HG03175 (cell line): ENCODE measurements around the gene DIPK1B.
A peak's percentile ranks its signal among the peaks of the same experiment; 100 is the strongest.

ENCODE experiments used
- ATAC-seq: cut with Tn5 transposase; IDR thresholded peaks from one replicate; pipeline ENCODE4 v1.9.1; 2021; ENCODE audit warnings: mild to moderate bottlenecking, moderate library complexity; ENCODE audit not compliant: unreplicated experiment

DIPK1B gene

DNA sequence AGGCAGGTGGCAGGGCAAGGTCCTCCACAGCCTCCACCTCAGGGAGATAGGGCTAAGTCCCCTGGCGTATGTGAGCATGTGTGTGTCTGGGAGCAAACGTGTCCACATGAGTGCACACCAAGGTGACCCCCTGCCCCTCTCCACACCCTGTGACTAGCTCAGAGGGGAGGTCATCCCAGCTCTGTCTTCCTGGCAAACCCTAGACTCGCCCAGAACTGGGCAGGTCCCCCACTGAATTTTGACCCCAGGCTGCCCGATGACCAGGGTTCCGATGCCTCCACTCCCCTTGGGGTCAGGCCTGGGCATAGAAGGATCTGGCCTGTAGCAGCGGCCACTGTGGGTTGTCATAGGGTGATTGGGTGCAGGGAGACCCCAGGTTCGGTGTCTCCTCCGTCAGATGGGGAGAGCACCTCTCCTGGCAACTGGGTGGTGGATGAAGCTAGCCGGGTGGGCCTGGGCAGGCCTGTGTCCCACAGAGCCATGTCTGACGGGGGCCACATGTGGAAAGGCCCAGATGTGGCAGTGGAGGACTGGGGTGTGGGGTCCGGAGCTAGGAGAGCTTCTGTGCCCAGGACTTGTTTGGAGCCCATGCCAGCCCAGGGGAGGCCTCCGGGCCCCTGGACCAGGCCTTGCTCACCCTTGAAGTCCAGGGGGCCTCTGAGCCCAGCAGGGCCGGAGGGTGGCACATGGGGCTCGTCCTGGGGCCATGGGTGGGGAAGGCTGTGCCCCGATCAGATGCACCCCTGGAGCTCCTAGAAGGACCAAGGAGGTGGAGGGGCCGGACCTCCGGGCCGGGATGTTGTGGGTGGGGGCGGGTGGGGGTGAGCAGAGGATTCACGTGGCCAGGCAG, 6.2 kb downstream of the DIPK1B start:
- ATAC-seq: no peak

GRCh38 chr9:136719195-136719880, 7.0 kb downstream of the DIPK1B start:
- ATAC-seq: no peak

GRCh38 chr9:136720251-136720897, 8.0 kb downstream of the DIPK1B start:
- no peak for ATAC-seq

- ATAC-seq: no peak
Measured at GRCh38 chr9:136720898-136721338, 8.5 kb downstream of the DIPK1B start.

- no peak for ATAC-seq
Measured at GRCh38 chr9:136721339-136722092, 9.1 kb downstream of the DIPK1B start.

DNA sequence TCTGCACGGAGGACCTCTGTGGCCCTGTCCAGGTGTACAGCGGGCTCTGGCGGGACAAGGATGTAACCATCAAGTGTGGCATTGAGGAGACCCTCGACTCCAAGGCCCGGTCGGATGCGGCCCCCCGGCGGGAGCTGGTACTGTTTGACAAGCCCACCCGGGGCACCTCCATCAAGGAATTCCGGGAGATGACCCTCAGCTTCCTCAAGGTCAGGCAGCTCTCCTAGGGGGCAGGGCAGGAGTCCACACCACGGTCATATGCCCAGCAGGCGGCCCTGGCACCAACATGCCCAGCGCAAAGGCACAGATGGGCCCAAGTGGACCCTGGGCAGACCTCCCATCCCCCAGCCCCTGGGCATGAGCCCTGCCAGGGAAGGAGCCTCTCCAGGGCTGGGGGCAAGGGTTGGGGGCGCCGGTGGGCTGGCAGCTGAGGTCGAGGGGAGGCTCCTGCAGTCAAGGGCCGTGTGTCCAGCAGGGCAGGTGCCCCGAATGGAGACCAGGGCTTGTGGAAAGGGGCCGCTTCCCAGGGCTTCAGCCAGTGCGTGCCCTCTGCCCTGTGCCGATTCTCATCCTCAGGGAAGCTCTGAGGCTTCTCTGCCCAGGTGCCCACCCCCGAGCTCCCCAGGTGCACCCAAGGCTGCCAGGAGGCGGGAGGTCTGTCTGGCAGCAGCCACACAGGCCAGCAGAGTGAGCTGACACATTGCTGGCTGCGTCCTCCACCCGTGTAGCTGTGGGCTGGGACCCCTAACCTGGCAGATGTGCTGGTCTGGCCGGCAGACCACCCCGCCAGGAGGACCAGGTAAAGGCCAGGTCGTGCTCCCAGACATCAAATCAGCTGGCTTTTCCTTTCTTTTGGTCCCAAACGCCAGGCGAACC, 10.0 kb downstream of the DIPK1B start:
- ATAC-seq: no peak

- no peak for ATAC-seq
Measured at GRCh38 chr9:136722969-136723356, 10.6 kb downstream of the DIPK1B start.

DNA sequence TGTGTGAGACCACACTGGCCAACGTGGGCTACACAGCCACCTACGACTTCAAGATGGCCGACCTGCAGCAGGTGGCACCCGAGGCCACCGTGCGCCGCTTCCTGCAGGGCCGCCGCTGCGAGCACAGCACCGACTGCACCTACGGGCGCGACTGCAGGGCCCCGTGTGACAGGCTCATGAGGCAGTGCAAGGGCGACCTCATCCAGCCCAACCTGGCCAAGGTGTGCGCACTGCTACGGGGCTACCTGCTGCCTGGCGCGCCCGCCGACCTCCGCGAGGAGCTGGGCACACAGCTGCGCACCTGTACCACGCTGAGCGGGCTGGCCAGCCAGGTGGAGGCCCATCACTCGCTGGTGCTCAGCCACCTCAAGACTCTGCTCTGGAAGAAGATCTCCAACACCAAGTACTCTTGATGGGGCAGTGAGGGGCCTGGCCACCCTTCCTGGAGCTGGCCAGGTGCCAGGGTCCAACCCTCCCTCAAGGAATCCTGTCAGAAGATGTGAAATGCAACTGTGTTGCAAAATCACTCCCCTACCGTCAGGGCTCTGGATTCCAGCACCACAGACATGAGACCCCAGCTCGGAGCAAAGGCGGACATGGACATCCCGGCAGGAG, 11.1 kb downstream of the DIPK1B start:
- ATAC-seq: no peak

DNA sequence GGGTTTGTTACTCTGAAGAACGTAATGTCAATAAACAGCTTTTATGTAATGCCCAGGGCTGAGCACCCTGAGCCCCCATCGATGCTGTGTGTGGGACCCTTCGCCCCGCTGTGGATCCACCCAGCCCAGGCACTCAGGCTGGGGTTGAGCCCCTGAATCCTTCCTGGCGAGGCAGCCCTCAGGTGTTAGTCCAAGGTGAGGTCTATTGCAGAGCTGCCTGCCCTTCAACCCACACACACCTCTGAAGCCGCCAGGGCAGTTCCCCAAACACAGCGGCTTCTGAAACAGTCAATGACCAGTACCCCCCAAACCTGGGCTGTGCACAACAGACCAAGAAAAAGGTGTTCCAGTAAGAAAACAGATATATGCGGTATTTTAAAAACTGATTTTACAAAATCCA, 11.6 kb downstream of the DIPK1B start:
- ATAC-seq: no peak

GRCh38 chr9:136724772-136725171, 12.4 kb downstream of the DIPK1B start:
- ATAC-seq: no peak

GRCh38 chr9:136725612-136726011, 13.2 kb downstream of the DIPK1B start:
- no peak for ATAC-seq

GRCh38 chr9:136726118-136726517, 13.7 kb downstream of the DIPK1B start:
- no peak for ATAC-seq

DNA sequence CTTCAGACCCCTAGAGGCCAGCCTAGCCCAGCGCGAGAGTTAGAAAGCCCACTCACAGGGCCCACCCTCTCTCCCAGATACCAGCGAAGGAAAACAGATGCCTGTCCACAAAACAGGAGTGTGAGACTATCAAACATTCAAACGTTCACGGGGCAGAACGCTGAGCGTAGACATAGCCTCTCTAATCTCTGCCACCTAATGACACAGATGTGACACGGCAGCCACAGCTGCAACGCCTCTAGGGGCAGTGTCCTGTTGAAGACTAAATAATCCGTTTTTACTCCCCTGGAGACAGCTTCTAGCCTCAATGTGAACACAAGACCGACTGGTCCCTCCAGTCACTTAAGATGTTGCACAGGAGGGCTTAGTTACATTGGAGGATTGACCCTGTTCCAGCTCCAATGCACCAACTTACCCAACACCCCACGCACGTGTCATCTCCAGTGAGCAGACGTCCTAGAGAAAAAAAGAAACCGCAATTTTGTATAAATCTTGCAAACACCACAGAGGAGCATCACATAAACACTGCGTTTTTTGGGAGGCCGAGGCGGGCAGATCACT, 14.3 kb downstream of the DIPK1B start:
- no peak for ATAC-seq

DNA sequence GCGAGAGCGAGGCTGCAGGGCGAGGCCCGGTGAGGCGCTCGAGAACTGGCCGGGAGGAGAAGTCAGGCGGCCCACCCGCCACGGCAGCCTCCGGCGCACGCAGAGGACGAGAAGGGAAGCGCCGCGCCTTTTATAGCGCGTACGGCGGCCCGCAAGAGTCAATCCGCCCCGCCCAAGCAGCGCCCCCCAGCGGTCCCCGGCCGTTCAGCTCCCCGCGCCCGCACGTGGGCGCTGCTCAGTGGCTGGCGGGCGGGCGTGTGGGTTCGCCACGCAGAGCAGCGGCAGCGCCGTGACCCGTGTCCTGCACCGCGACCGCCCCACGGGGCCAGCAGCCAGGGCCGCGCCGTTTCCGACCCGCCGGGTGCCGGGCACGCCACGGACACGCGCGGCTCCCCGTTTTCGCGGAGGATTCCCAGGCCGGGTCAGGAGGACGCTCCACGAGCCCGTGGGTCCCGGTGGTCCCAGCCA, 15.7 kb downstream of the DIPK1B start:
- ATAC-seq: peak; percentile 75

DNA sequence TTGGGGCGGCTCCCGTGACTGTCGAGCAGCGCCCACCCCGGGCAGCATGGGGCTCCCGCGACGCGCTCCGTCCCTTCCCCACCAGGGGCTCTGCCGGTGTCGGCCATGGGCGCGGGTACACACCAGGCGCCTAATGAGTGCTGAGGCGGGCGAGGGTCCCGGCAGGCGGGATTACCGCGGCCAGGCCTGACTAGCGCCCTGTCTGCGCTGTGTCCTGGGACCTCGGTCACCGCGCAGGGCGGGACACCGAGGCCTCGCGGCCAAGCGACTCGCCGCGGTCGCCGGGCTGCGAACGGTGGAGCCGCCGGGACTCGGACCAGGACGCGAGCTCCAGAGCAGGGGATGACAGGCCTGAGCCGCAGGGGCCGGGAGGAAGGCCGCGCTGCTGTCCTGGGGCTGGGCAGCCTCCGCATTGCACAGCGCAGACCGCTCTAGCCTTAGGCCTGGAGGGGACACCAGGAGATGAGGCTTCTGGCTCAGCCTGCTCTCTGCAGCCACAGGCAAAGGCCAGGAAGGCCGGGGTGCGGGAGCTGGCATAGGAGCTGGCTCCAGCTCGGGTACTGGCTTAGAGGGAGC, 16.3 kb downstream of the DIPK1B start:
- ATAC-seq: peak; percentile 18

- no peak for ATAC-seq
Measured at GRCh38 chr9:136729144-136729543, 16.8 kb downstream of the DIPK1B start.

DNA sequence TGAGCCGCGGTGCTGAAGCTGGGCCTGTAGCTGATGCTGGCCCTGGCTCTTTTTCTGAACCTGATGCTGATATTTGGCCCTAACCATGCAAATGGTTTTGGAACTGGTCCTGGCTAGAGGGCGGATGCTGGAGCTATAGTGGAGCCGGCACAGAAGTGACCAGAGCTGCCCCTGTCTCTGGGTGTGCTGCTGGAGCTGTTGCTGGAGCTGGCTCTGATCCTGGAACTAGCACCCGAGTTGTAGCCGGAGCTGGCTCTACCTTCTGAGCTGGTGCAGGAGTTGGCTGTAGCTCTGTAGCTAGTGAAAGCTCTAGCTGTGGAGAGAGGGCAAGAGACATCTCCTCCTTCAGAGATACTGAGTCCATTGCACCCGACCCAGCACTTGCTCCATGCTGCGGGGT, 17.6 kb downstream of the DIPK1B start:
- no peak for ATAC-seq

- ATAC-seq: no peak
Measured at GRCh38 chr9:136732444-136733178, 20.2 kb downstream of the DIPK1B start.
